NT2/D1 (cell line): ENCODE data around the gene SRP68.

Experiments used
- SUZ12 ChIP-seq: IDR thresholded peaks from 2 replicates; pipeline ENCODE4 v1.6.1; 2011; ENCODE audit not compliant: insufficient read length, insufficient read depth; ENCODE audit errors: extremely low read depth
- YY1 ChIP-seq: IDR thresholded peaks from 2 replicates; pipeline ENCODE4 v1.6.1; 2011; ENCODE audit not compliant: insufficient read length, insufficient read depth
- ZNF274 ChIP-seq: IDR thresholded peaks from 2 replicates; pipeline ENCODE4 v1.6.1; 2011; ENCODE audit warnings: mild to moderate bottlenecking, low read depth, low read length

DNA sequence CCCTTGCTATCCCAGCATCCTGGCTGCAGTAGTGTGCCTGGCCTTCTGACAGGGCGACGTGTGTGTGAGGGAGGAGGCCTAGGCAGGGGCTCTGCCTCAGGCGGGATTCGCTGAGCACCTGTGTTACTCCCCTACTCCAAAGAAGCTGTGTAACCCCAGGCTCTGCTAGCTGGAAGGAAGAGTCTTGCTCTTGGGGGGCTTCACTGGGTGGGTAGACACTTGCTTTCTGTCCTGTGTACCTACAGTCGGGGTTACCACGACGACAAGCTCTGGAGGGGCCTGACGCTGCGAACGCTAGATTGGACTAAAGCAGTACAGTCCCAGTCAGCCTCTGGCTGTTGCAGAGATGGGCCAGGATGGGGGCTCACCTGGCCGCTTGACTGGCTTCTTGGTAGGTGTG is 21.7 kb upstream of the SRP68 start:
- TF ChIP-seq SUZ12 (no peak), YY1 (no peak), ZNF274 (no peak)
